Measurements from ENCODE around the gene ZPBP2. TPM values are rescaled to one million over a fixed set of nuclear protein-coding genes. Genes with fewer than 3 reads are reported as not detected.

ZPBP2 gene
- total RNA-seq, 1 experiment from 2014 or later: not detected

DNA sequence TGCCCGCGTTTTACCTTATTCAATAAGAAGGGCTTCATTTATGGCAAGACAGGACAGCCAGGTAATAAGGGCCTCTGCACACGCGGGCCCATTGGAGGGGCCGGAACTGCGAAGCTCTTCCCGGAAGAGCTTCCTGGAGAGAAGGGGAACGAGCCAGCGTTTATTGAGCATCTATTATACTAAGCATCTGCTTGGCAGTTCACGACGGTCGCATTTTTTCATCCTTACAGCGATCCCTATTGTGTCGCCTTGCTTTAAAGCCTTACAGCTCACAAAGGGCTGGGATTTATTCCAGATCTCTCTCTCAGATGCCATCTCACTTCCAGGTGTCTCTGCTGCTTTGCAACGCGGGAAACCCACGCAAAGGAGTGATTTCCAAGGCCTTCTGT lies 546 bp downstream of the ZPBP2 start:
- Histone ChIP-seq H2AFZ (ENCODE audit: low read depth, low read length, poor library complexity, severe bottlenecking) (no peak overlapping the region), H3K9me2 (ENCODE audit: insufficient read depth) (no peaks in the 10 kb centered on the region), H3K9ac (ENCODE audit: low read length) (no peak overlapping the region), H3K4me2 (ENCODE audit: low read length) (no peak overlapping the region), H3K27ac (ENCODE audit: low read depth, low read length) (no peak overlapping the region), H4K20me1 (ENCODE audit: insufficient read depth) (no peaks in the 10 kb centered on the region), H3K9me3 (ENCODE audit: control insufficient read depth in 1 of 2, insufficient read depth in 1 of 2, low read depth in 1 of 2, low read length in 2 of 2) (no peaks in the 10 kb centered on the region), H3K27me3 (ENCODE audit: insufficient read depth, low read length) (peaks cover 19% of the 10 kb centered on the region), H3K36me3 (ENCODE audit: control insufficient read depth in 1 of 2, insufficient read depth in 2 of 2, low read length in 2 of 2) (no peaks in the 10 kb centered on the region), H3K79me2 (ENCODE audit: insufficient read depth, low read length) (no peaks in the 10 kb centered on the region), H3K4me1 (ENCODE audit: control insufficient read depth in 1 of 2, insufficient read depth in 2 of 2, low read length in 2 of 2) (peaks cover 5 to 10% of the 10 kb centered on the region in 2 experiments; a peak in 3 of 4 replicates), H3K4me3 (replicated peaks in 1 of 2; ENCODE audit: low read depth in 1 of 2, low read length in 2 of 2) (no peak overlapping the region)
- no TSS peak for BruUV-seq (replicated peaks)
- ChIA-PET RAD21 (ENCODE audit: low non-redundant PET in 1 of 2, low total read pairs in 2 of 2, uncharacterized antibody in 2 of 2, unreplicated experiment in 2 of 2) (no interaction called here), POLR2A (no interaction called here), CTCF (no interaction called here)
- DNase-seq (ENCODE audit: low read depth, low spot score): no peak
- TF ChIP-seq CEBPB (IDR thresholded peaks at IDR 0.05; ENCODE audit: low read depth) (no peak), EZH2 (IDR thresholded peaks at IDR 0.05) (no peak), SRF (IDR thresholded peaks at IDR 0.05; ENCODE audit: low read depth) (no peak), RAD21 (IDR thresholded peaks at IDR 0.05; ENCODE audit: low read depth) (no peak), POLR2A (IDR thresholded peaks at IDR 0.05; ENCODE audit: borderline replicate concordance, extremely low read depth, insufficient read depth, insufficient read length) (no peak)
- ATAC-seq: no peak
- intact Hi-C loops (cut with micrococcal nuclease): no loop called here

DNA sequence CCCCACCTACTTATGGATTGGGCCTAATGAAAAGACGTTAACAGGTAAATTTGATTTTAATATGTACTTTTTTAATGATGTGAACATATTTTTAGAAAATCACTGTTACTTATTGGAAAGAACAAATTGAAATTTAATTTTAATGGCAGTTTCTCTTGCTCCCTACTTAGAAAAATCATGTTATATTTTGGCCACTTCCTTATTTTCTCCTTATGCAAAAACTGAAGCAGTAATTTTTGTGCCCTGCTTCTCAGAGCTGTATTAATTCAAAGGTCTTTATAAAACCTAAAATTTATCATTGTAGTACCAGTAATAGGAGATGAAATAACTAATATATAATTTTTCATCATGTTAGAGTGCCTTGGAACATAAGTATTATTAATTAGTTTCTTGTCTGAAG lies 2.8 kb downstream of the ZPBP2 start:
- ATAC-seq (no peak), DNase-seq (ENCODE audit: low read depth, low spot score) (no peak)
- no peaks in the 10 kb centered on the region for H3K79me2 ChIP-seq (ENCODE audit: insufficient read depth, low read length)
- no peaks in the 10 kb centered on the region for H3K27me3 ChIP-seq (ENCODE audit: insufficient read depth, low read length)
- no peak for TF ChIP-seq CEBPB (IDR thresholded peaks at IDR 0.05; ENCODE audit: low read depth)
- no peak for TF ChIP-seq TCF7L2 (IDR thresholded peaks at IDR 0.05; ENCODE audit: borderline replicate concordance, extremely low read depth, insufficient read depth, insufficient read length)
- no peak for TF ChIP-seq POLR2AphosphoS5 (IDR thresholded peaks at IDR 0.05; ENCODE audit: low read depth, low read length)
- TF ChIP-seq CTCF (IDR thresholded peaks at IDR 0.05 in 2 of 3, conservative IDR thresholded peaks at IDR 0.05 in 1 of 3; ENCODE audit: borderline replicate concordance in 1 of 3, insufficient read depth in 1 of 3, low read depth in 2 of 3, low read length in 2 of 3): no peak
- TF ChIP-seq RAD21 (IDR thresholded peaks at IDR 0.05; ENCODE audit: low read depth): no peak
- H4K20me1 ChIP-seq (ENCODE audit: insufficient read depth): no peaks in the 10 kb centered on the region
- H2AFZ ChIP-seq (ENCODE audit: low read depth, low read length, poor library complexity, severe bottlenecking): no peak overlapping the region
- no peaks in the 10 kb centered on the region for H3K9me2 ChIP-seq (ENCODE audit: insufficient read depth)
- no peak overlapping the region for H3K9ac ChIP-seq (ENCODE audit: low read length)
- CTCF ChIA-PET: no interaction called here
- H3K4me2 ChIP-seq (ENCODE audit: low read length): no peak overlapping the region
- H3K4me1 ChIP-seq (ENCODE audit: control insufficient read depth in 1 of 2, insufficient read depth in 2 of 2, low read length in 2 of 2): no peaks in the 10 kb centered on the region
- intact Hi-C loops (cut with micrococcal nuclease): loop anchor here (5.0 kb wide), 1 partner anchor 112 kb away; the partner anchor contains the start of gene PSMD3
- H3K4me3 ChIP-seq (replicated peaks in 1 of 2; ENCODE audit: low read depth in 1 of 2, low read length in 2 of 2): no peak overlapping the region
- H3K27ac ChIP-seq (ENCODE audit: low read depth, low read length): no peak overlapping the region
- POLR2A ChIA-PET: no interaction called here
- BruUV-seq (replicated peaks): no TSS peak
- H3K9me3 ChIP-seq (ENCODE audit: control insufficient read depth in 1 of 2, insufficient read depth in 1 of 2, low read depth in 1 of 2, low read length in 2 of 2): no peaks in the 10 kb centered on the region
- H3K36me3 ChIP-seq (ENCODE audit: control insufficient read depth in 1 of 2, insufficient read depth in 2 of 2, low read length in 2 of 2): no peaks in the 10 kb centered on the region
- RAD21 ChIA-PET (ENCODE audit: low non-redundant PET in 1 of 2, low total read pairs in 2 of 2, uncharacterized antibody in 2 of 2, unreplicated experiment in 2 of 2): no interaction called here

All from HCT116 (cell line).